ENCODE results near the gene PRKCA.

Gene PRKCA

GRCh38 chr17:66755101-66755943, 452.9 kb downstream of the PRKCA start:
- Histone ChIP-seq H3K9ac (ENCODE audit: insufficient read length) (no peak overlapping the region), H3K9me3 (ENCODE audit: low read depth, low read length) (no peaks in the 10 kb centered on the region), H3K4me3 (no peak overlapping the region), H3K27ac (no peak overlapping the region), H3K36me3 (ENCODE audit: insufficient read depth, low read length) (no peaks in the 10 kb centered on the region)
- TF ChIP-seq FOXP2 (optimal IDR thresholded peaks at IDR 0.05; ENCODE audit: control extremely low read depth, extremely low read length, insufficient read depth) (no peak), POLR2AphosphoS5 (IDR thresholded peaks at IDR 0.05; ENCODE audit: borderline replicate concordance, low read depth, low read length) (no peak), EZH2 (IDR thresholded peaks at IDR 0.05) (no peak)
- no peak for DNase-seq (ENCODE audit: low read depth, low spot score)

GRCh38 chr17:66755944-66756290, 453.5 kb downstream of the PRKCA start:
- TF ChIP-seq POLR2AphosphoS5 (IDR thresholded peaks at IDR 0.05; ENCODE audit: borderline replicate concordance, low read depth, low read length) (no peak), EZH2 (IDR thresholded peaks at IDR 0.05) (no peak), FOXP2 (optimal IDR thresholded peaks at IDR 0.05; ENCODE audit: control extremely low read depth, extremely low read length, insufficient read depth) (no peak)
- H3K9ac ChIP-seq (ENCODE audit: insufficient read length) = no peak overlapping the region
- no peak overlapping the region for H3K27ac ChIP-seq
- no peaks in the 10 kb centered on the region for H3K36me3 ChIP-seq (ENCODE audit: insufficient read depth, low read length)
- no peak overlapping the region for H3K4me3 ChIP-seq
- no peaks in the 10 kb centered on the region for H3K9me3 ChIP-seq (ENCODE audit: low read depth, low read length)
- DNase-seq (ENCODE audit: low read depth, low spot score) = no peak

GRCh38 chr17:66760324-66760723, 457.9 kb downstream of the PRKCA start:
- Histone ChIP-seq H3K4me3 (no peak overlapping the region), H3K36me3 (ENCODE audit: insufficient read depth, low read length) (no peaks in the 10 kb centered on the region), H3K9ac (ENCODE audit: insufficient read length) (no peak overlapping the region), H3K9me3 (ENCODE audit: low read depth, low read length) (no peaks in the 10 kb centered on the region), H3K27ac (no peak overlapping the region)
- no peak for TF ChIP-seq FOXP2 (optimal IDR thresholded peaks at IDR 0.05; ENCODE audit: control extremely low read depth, extremely low read length, insufficient read depth)
- TF ChIP-seq POLR2AphosphoS5 (IDR thresholded peaks at IDR 0.05; ENCODE audit: borderline replicate concordance, low read depth, low read length) = no peak
- no peak for TF ChIP-seq EZH2 (IDR thresholded peaks at IDR 0.05)
- DNase-seq (ENCODE audit: low read depth, low spot score) = no peak

- Histone ChIP-seq H3K4me3 (no peak overlapping the region), H3K27ac (no peak overlapping the region), H3K9ac (ENCODE audit: insufficient read length) (no peak overlapping the region), H3K9me3 (ENCODE audit: low read depth, low read length) (no peaks in the 10 kb centered on the region), H3K36me3 (ENCODE audit: insufficient read depth, low read length) (no peaks in the 10 kb centered on the region)
- TF ChIP-seq POLR2AphosphoS5 (IDR thresholded peaks at IDR 0.05; ENCODE audit: borderline replicate concordance, low read depth, low read length) (no peak), EZH2 (IDR thresholded peaks at IDR 0.05) (no peak)
- DNase-seq (ENCODE audit: low read depth, low spot score) = no peak
Measured at GRCh38 chr17:66762276-66762675, 459.9 kb downstream of the PRKCA start.

- no peaks in the 10 kb centered on the region for H3K36me3 ChIP-seq (ENCODE audit: insufficient read depth, low read length)
- DNase-seq (ENCODE audit: low read depth, low spot score) = no peak
- no peak for TF ChIP-seq POLR2AphosphoS5 (IDR thresholded peaks at IDR 0.05; ENCODE audit: borderline replicate concordance, low read depth, low read length)
- TF ChIP-seq EZH2 (IDR thresholded peaks at IDR 0.05) = no peak
- no peak for TF ChIP-seq FOXP2 (optimal IDR thresholded peaks at IDR 0.05; ENCODE audit: control extremely low read depth, extremely low read length, insufficient read depth)
Measured at GRCh38 chr17:66763056-66763455, 460.6 kb downstream of the PRKCA start.

GRCh38 chr17:66764506-66764905, 462.1 kb downstream of the PRKCA start:
- H3K9me3 ChIP-seq (ENCODE audit: low read depth, low read length) = no peaks in the 10 kb centered on the region
- peak; percentile 32 for DNase-seq (ENCODE audit: low read depth, low spot score)
- TF ChIP-seq EZH2 (IDR thresholded peaks at IDR 0.05) (no peak), FOXP2 (optimal IDR thresholded peaks at IDR 0.05; ENCODE audit: control extremely low read depth, extremely low read length, insufficient read depth) (peak; percentile 33), POLR2AphosphoS5 (IDR thresholded peaks at IDR 0.05; ENCODE audit: borderline replicate concordance, low read depth, low read length) (no peak)
- H3K9ac ChIP-seq (ENCODE audit: insufficient read length) = no peak overlapping the region
- H3K27ac ChIP-seq = no peak overlapping the region
- no peak overlapping the region for H3K4me3 ChIP-seq
- H3K36me3 ChIP-seq (ENCODE audit: insufficient read depth, low read length) = no peaks in the 10 kb centered on the region

More at GRCh38 chr17:66763056-66763455, 460.6 kb downstream of the PRKCA start:
- Histone ChIP-seq H3K9me3 (ENCODE audit: low read depth, low read length) (no peaks in the 10 kb centered on the region), H3K9ac (ENCODE audit: insufficient read length) (no peak overlapping the region), H3K4me3 (no peak overlapping the region), H3K27ac (no peak overlapping the region)

- Histone ChIP-seq H3K36me3 (ENCODE audit: insufficient read depth, low read length) (no peaks in the 10 kb centered on the region), H3K27ac (no peak overlapping the region; the same call in 1 of the 2 replicates), H3K9me3 (ENCODE audit: low read depth, low read length) (no peaks in the 10 kb centered on the region; the same call in 1 of the 2 replicates), H3K9ac (ENCODE audit: insufficient read length) (no peak overlapping the region), H3K4me3 (no peak overlapping the region)
- no peak for TF ChIP-seq FOXP2 (optimal IDR thresholded peaks at IDR 0.05; ENCODE audit: control extremely low read depth, extremely low read length, insufficient read depth)
- TF ChIP-seq EZH2 (IDR thresholded peaks at IDR 0.05) = no peak
- no peak for TF ChIP-seq POLR2AphosphoS5 (IDR thresholded peaks at IDR 0.05; ENCODE audit: borderline replicate concordance, low read depth, low read length)
- DNase-seq (ENCODE audit: low read depth, low spot score) = no peak
Measured at GRCh38 chr17:66767154-66767933, 464.9 kb downstream of the PRKCA start.

GRCh38 chr17:66769911-66770310, 467.5 kb downstream of the PRKCA start:
- H3K4me3 ChIP-seq = no peak overlapping the region
- no peak for TF ChIP-seq POLR2AphosphoS5 (IDR thresholded peaks at IDR 0.05; ENCODE audit: borderline replicate concordance, low read depth, low read length)
- TF ChIP-seq EZH2 (IDR thresholded peaks at IDR 0.05) = no peak
- TF ChIP-seq FOXP2 (optimal IDR thresholded peaks at IDR 0.05; ENCODE audit: control extremely low read depth, extremely low read length, insufficient read depth) = no peak
- H3K9me3 ChIP-seq (ENCODE audit: low read depth, low read length) = no peaks in the 10 kb centered on the region; the same call in 1 of the 2 replicates
- no peak overlapping the region for H3K9ac ChIP-seq (ENCODE audit: insufficient read length)
- no peak for DNase-seq (ENCODE audit: low read depth, low spot score)
- H3K36me3 ChIP-seq (ENCODE audit: insufficient read depth, low read length) = no peaks in the 10 kb centered on the region
- peak overlapping the region; percentile 45; the same call in 1 of the 2 replicates for H3K27ac ChIP-seq

Measured in SK-N-MC (cell line).